IPS-11a (cell line): ENCODE data around the gene PARD3.

Experiments used
- H3K4me3 ChIP-seq: one replicate; pipeline ENCODE4 v1.5.1; 2013; ENCODE audit warnings: low read depth, low read length, control low read depth

Gene PARD3

DNA sequence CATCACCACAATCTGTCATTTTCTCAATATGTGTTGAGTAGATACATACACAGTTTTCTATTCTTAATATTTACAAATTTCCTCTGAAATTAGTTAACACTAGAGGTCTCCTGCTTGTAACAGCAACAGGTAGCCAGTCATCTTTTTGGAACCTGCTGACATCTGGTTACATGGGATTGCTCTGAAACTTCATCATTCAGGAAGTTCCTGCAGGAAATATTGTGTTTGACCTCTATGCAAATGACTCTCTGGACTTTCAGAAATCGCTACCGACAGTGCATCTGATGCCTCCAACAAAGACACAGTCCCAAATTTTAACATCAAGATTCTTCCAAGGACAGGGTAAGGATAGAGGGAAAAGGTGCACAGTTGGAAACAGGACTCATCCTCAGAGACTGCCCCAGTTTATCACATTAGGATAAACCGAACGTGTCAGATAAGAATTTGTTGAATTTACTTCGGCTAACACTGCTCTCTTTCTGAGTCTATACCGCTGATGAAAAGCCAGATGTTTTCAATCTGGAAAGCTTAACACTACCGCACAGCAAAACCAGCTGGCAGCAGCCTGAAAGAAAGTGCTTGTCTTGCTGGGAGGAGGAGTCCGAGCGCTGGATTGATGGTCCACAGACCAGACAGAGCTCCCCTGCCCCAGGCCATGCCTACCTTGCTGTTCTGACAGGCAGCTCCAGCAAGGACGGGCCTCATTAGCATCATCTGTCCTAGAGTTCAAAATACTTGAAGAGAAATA is 633.4 kb downstream of the PARD3 start:
- no peak overlapping the region for H3K4me3 ChIP-seq

DNA sequence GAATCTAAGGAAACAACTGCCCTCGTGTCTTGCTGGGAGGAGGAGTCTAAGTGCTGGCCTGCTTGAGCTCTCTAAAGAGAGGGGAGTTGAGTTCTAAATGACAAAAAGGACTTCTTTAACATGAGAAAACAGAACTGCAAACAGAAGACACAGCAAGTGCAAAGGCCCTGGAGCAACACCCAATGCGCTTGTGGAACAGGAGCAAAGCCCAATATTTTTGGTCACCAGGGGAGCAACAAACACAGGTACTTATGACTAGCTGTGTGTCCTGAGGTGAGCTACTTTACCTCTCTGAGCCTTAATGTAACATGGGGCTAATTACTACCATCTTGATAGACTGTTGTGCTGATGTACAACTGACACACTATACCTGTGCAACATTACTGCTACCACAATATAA is 634.3 kb downstream of the PARD3 start:
- no peak overlapping the region for H3K4me3 ChIP-seq

DNA sequence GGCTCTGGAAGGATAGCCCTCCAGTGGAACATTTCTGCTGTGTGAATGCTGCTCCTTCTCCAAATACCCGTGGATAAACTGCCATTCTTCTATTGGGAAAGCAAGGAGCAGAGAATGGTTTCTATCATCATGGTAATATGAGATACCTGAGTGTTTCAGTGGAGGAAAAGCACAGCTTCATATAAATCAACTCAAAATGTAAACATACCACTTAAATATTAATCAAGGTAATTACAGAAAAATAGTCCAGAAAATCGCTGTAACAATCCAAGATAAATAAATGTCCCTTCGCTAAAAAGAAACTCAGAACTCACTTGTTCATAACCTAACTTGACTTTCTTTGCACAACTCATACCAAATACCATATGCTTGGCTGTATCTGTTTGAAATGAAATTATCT is 635.8 kb downstream of the PARD3 start:
- H3K4me3 ChIP-seq = no peak overlapping the region

DNA sequence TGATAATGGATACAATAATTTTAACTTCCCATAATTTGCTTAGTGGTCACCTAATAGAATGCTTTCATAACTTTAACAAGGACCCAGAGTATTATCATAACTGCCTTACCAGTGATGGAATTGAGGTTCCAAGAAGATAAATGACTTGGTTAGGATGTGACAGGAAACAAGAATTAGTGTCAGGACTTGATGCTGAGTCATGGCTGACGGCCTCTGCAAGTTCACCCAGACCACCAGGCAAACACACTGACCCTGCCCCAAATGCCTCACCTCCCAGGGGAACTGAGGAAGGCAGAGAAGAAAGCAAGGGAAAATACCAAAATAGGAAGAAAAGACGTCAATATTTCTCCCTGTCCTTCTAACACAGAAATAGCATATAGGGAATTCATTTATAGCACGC is 636.3 kb downstream of the PARD3 start:
- H3K4me3 ChIP-seq = no peak overlapping the region

DNA sequence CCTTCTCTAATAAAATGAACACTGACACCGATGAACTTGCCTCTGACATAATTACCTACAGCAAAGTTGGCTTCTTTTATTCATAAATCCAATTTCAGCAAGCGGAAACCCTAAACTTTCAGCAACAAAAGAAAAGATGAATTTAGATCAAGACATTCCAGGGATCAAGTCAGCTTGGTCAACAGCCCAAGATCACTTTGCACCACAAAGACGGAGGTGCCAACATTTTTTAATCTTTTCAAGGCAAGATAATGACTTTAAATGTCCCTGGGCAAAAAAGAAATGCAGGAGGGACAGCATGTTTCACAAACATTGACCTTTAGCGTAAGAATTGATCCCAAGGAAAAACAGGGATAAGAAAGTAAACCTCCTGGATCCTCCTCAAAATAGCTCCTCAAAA is 636.9 kb downstream of the PARD3 start:
- H3K4me3 ChIP-seq = no peak overlapping the region

DNA sequence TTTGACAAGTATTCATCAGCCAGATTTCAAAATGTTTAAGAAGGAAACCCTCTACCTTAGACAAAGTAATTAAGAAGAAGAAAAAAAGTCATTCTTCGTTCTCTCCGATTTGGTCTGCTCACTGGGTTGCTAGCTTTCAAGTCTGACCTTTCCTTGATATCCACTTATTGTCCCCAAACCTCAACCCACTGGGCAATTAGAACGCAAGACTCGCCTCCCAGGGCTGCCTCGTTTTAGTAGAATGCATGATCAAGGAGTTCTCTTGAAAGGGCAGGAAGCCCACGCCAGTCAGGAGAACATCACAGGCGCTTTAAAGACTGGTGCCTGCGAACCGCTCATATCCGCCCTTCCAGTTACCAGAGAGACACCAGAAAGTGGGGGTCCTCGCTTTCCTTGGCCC is 637.7 kb downstream of the PARD3 start:
- no peak overlapping the region for H3K4me3 ChIP-seq

DNA sequence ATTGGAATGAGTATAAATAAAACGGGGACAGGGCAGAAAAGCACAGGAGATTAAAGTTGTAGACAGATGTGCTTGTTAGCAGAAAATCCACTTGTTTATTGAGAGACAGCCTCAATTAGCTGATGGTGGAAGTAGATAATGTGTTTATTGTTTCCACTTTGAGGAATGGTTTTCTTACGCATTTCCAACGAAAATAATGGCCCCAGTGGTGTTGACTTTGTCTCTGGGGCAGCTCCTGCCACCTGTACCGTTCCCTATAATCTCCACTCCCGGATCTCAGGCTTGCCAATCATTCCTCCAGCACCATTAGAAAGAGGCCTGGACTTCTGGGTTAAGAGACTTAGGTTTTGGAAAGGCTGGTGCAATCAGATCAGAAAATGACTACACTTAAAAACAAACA is 638.7 kb downstream of the PARD3 start:
- no peak overlapping the region for H3K4me3 ChIP-seq

DNA sequence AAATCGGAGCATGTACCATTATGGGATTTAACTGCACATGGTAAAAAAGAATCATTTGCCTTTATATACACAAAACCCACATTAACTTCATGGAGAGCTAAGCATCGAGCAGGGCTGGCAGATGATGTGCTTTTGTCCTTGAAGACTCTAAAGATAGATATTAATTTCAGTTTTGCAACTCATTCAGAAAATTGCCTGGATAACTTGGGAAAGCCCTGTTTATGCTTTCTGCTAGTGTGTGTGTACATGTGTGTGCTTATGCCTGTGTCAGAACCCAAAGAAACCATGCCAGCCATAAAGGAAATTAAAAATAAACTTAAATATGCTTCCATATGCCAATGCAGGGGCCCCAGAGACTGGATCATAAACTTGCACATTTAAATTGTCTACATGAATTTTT is 640.0 kb downstream of the PARD3 start:
- no peak overlapping the region for H3K4me3 ChIP-seq

DNA sequence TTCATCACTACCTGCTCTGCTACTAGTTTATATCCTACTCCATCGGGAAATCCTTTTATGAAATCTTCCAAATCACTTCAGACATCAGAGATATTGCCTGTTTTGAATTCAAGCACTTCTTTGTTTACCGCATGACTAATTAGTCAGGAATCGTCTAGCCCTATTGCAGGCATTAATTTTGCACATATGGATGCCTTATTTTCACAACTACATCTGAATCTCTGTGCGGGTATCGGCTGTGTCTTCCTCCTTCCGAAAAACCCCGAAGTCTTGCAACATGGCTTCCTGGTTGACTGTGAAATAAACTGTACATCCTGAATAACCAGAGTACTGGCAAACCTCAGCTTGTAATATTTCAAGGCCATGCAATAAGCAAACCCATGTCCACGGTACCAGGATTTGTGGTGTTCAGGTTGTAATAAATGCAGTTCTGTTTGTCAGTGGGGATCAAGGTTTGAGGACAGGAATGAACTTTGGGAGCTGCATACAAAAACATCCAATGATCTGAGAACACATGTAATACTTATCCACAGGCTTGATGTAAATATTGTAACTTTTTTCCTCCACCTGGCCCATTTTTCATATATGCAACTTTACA is 642.1 kb downstream of the PARD3 start:
- H3K4me3 ChIP-seq = no peak overlapping the region

DNA sequence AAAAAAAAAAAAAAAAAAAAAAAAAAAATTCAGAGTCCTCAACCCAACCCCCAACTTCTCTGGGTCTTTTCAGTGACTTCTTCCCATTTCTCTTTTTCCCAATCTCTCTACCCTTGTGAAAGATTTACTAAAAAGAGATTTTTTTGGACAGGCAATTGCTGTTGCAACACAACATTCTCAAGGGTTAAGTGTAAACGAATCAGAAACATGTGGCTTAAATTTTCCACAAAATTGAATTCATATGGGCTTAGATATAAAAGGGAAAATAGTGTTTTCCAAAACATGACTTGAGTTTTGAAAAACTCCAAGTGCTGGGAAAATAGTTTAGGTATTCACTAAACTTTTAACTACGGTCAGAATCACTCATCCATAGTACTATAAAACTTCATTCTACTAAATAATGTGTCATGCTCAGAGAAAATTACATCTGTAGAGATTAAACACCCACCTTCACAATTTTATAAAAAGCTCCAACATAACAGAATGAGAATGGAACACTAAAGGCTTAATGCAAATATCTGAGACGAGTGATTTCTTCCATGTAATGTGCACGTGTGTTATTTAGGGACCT is 643.1 kb downstream of the PARD3 start:
- no peak overlapping the region for H3K4me3 ChIP-seq

DNA sequence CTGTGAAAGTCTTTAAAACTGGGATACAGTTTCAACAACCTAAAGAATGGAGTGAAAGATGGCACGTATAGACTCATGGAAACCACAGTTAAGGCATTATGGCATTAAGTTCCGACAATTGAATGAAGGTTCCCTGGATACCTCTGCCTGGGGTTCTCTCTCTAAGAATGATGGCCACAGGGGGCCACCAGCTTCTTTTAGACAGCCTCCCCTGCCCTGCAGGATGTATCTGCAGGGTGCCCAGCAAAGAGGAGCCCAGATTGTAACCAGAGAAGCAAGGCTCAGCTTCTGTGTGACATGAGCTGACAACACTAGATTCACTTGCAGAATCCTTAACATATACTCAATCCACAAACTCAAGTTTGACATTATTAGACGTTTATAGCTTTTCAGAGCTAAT is 645.4 kb downstream of the PARD3 start:
- H3K4me3 ChIP-seq = no peak overlapping the region

DNA sequence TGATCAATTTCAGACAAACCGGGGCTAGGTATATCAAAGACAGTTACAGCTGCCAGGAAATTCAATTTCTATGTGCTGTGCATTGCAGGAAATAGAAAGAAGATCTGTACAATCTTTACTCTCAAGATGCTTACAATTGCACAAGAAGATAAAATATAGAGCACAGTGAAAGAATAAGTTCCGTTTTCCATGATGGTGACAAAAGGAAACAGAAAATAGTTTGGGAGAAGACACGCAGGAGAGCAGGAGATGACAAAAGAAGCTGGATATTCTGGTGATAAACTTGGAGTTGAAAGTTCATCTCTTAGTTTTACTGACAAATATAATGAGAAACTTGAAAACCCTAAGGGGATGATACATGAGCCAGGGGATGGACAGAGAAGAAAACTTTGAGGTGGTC is 646.0 kb downstream of the PARD3 start:
- H3K4me3 ChIP-seq = no peak overlapping the region

DNA sequence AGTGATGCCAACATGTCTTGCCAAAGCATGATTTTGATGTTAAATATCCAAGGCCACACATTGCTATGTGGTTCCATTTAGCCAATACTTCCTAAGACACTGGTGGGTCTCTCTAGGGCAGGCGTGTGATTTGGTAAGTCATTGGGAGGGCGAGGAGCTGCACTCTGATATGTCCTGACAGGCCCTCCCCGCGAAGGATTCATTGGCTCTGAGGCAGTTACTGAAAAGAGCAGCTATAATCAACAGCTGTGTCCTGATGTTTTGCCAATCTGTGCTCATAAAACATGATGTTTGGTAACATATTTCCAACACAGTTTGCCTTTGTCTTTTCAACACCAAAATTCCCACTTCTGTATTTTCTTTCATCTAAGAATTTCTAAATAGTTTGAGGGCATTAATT is 646.7 kb downstream of the PARD3 start:
- H3K4me3 ChIP-seq = no peak overlapping the region

DNA sequence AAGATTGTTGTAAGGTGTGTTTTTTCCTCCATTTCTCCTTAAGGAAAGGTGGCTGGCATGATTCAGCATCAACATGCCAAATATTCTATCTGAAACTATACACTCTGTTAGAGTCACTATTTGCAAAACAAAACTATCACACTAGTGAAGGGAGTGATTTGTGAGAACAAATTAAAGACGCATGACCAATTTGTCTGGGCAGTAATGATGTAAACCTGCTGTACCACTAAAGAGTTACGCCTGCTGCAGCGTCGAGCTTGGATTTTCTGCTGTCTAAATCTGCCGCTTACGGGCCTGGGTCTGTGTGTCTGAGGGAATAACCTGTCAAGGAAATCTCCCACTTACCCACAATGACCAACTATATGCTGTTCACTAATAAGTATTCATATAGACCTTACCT is 648.3 kb downstream of the PARD3 start:
- no peak overlapping the region for H3K4me3 ChIP-seq

DNA sequence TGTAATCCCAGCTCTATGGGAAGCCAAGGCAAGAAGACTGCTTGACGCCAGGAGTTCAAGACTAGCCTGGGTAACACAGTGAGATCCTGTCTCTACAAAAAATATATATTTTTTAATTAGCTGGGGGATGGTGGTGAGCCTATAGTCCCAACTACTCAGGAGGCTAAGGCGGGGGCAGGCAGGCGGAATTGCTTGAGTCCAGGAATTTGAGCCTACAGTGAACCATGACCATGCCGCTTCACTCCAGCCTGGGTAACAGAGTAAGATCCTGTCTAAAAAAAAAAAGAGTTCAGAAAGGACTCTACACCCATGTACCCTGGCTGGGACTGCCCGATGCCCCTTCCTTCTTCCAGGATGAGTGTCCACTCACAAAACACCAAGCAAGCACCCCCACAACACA is 648.7 kb downstream of the PARD3 start:
- no peak overlapping the region for H3K4me3 ChIP-seq

DNA sequence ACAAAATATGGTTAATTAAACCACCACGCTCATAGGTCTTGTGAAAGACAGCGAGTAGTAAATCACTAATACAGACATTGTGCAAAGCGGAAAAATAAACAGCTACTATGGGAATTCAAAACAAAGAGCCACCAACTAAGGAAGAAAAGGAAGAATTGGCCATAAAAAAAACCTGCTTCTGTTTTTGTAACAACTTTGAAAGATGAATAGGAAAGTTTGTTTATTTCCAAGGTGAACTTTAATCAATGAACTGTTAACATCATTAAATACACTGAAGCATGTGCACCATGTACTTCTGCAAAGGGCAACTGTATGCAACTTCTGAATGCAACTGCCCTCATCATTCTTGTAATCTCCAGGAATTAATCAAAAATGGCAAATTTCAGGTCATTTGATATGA is 651.1 kb downstream of the PARD3 start:
- no peak overlapping the region for H3K4me3 ChIP-seq

DNA sequence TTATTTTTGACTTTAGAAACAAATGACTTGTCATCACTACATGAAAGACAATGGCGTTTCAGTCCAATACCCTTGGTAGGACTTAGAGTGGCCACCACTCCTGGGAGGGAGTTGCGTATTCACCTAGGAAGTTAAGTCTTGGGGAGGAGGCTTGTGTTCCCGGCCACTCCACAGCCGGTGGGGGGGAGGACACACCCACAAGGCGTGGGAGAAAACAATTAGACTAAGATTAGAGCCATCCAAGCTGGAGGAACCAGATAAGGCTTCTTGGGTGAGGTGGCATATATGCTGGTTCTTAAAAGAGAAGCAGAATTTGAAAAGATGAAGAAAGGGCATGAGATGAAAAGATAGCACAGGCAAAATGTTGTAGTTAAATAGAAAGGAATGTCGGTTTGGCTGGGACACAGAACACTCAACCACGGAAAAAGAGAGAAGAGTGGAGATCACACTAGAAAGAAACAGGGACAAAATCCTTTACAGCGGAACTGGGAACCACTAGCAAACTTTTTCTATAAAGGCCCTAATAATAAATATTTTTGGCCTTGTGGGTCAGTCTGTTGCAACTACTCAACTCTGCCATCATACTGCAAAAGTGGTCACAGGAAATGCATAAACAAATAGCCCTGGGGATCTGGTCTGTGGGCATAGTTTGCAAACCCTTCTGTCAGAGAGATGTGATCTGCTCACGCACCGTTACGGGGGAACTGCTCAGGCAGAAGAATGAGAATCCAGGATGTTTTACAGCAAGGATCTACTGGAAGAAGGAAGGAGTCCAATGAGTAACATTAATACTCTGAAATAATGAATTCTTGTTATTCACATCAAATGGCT is 651.8 kb downstream of the PARD3 start:
- no peak overlapping the region for H3K4me3 ChIP-seq

DNA sequence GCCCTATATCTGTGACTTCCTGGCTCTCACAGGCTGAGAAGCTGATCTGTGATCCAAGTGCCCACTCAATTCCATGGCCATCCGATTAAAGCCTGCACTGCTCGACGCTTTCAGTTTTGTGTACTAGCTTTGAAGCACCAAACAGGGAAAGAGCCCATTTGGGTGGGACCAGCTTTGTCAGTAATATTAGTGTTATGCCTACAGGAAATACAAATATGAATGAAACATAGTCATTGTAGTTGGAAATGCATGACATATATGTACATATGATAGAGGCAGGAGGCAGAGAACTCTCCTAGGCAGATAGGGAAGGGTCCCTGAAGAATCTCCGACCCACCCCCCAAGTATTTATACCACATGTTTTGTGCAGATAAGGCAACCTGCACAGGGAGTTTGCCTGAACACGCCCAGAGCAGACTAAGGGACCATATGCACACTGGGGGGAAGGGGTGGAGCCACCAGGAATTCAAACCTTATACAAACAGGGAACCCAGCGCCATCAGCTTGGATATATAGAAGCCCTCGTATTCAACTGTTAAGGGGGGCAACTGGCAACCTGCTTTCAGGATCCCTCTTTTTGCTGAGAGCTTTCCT is 653.2 kb downstream of the PARD3 start:
- no peak overlapping the region for H3K4me3 ChIP-seq

DNA sequence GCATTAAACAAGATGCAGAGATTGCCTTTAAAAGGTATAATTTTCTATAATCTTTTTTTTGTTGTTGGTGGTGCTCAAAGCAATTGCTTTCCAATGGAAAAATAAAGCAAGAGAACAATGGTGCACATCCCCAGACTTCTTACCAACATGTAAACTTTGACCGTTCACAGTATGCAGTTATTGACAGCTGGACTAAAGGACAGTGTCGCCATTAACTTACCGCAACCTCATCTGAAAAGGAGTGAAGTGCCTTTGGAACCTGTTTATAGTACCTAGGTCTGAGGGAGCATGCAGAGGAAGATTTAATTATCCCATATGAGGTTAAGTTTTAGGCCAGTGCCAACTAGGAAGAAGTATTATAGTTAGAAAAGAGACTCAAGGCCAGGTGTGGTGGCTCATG is 654.5 kb downstream of the PARD3 start:
- H3K4me3 ChIP-seq = no peak overlapping the region

DNA sequence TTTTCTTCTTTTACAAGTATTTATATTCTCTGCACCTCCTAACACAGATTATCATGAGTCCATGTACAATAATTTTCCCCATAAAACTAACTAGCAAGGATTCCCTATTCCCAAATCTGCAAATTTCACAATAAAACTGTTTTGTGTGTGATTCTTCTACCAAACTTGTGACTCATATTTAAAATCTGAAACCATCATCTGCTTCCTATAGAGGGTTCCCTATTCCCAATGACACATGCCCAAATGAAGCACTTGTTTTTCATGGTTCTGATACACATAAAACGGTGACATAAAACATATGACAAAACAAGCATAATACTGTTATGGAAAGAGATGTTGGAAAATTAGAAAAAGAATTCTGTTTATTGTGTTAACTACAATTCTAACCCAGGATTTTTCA is 657.6 kb downstream of the PARD3 start:
- no peak overlapping the region for H3K4me3 ChIP-seq

DNA sequence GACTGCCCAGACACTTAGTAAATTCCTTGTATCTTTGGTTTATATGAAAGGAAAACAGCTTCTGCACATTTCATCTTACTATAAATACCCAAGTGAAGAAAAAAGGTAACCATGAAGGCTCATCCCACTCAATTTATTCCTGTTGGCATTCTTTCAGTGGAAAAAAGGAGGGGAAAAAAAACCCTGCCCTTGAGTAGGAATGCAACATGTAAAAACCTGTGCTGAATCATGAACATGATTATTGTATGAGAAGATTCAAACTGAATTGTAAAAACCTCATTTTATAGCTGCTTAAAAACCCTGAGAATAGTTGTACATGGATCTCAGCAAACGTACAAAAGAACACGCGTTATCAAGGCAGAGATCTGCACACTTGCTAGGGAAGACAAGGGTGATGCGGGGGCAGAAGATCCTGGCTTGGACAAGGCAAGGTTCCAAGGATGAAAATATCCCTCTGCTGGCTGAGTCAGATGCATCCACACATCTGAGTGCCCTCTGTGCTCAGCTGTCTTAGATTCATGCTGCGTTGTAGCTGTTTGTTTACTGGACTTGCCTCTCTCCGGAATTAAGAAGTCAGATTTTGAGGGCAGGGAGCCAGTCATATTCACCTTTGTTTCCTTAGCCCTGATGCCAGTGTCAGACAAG is 658.2 kb downstream of the PARD3 start:
- no peak overlapping the region for H3K4me3 ChIP-seq
